ENCODE results near the gene CNTN6. TPM values are rescaled to one million over a fixed set of nuclear protein-coding genes. Genes with fewer than 3 reads are reported as not detected.

The CNTN6 gene
- total and polyA plus RNA-seq, 4 donors = 0.01 to 0.05 TPM; not detected in 2

DNA sequence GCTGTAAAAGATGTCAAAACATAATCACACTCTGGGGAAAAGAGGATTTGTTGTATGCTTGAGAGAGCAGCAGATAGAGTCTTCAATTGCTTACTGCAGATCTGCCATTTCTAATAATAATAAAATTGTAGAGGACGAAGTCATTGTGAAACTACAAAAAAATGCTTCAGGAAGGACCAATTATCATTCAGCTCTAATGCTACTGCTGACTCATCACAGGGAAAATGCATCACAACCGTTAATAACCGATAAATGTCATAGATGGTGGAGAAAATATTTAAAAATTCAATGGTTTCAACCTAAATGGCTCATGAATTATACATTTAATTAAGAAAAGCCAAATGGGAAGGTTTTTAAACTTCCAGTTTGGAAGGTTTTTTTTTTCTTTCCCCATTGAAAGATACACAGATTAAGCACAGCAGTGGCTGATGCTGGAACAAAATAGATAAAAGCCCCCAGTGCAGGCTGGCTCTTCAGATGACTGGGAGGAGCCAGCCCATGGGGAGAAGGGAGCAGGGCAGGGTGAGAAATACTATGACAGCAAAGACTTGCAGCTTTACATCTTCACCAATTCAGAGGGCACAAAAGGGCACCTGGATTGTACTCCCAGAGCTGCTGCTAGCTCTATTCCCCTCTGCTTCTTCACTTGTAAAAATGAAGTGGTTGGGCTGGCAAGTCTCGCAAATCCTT, 196.1 kb downstream of the CNTN6 start (continued):
- TF ChIP-seq CTCF (IDR thresholded peaks at IDR 0.05; ENCODE audit: low read depth, low read length, missing input control) (no peak), GABPA (IDR thresholded peaks at IDR 0.05 in 1 of 2, conservative IDR thresholded peaks at IDR 0.05 in 1 of 2) (no peak)

GRCh38 chr3:1292571-1293071, 199.8 kb downstream of the CNTN6 start:
- 47% methylated on average over 3 of the region's 3 CpGs for WGBS
- TF ChIP-seq, protein P1, sequence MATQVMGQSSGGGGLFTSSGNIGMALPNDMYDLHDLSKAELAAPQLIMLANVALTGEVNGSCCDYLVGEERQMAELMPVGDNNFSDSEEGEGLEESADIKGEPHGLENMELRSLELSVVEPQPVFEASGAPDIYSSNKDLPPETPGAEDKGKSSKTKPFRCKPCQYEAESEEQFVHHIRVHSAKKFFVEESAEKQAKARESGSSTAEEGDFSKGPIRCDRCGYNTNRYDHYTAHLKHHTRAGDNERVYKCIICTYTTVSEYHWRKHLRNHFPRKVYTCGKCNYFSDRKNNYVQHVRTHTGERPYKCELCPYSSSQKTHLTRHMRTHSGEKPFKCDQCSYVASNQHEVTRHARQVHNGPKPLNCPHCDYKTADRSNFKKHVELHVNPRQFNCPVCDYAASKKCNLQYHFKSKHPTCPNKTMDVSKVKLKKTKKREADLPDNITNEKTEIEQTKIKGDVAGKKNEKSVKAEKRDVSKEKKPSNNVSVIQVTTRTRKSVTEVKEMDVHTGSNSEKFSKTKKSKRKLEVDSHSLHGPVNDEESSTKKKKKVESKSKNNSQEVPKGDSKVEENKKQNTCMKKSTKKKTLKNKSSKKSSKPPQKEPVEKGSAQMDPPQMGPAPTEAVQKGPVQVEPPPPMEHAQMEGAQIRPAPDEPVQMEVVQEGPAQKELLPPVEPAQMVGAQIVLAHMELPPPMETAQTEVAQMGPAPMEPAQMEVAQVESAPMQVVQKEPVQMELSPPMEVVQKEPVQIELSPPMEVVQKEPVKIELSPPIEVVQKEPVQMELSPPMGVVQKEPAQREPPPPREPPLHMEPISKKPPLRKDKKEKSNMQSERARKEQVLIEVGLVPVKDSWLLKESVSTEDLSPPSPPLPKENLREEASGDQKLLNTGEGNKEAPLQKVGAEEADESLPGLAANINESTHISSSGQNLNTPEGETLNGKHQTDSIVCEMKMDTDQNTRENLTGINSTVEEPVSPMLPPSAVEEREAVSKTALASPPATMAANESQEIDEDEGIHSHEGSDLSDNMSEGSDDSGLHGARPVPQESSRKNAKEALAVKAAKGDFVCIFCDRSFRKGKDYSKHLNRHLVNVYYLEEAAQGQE (IDR thresholded peaks at IDR 0.05) = no peak
- TF ChIP-seq HNF4A (conservative IDR thresholded peaks at IDR 0.05) = no peak
- no peak for TF ChIP-seq NR2F2 (IDR thresholded peaks at IDR 0.05)
- TF ChIP-seq CTCF (IDR thresholded peaks at IDR 0.05; ENCODE audit: low read depth, low read length, missing input control) = no peak
- DNase-seq (ENCODE audit: low spot score) = no peak
- Histone ChIP-seq H3K4me3 (ENCODE audit: low read depth in 1 of 3, low read length in 3 of 3) (no peak overlapping the region), H3K4me1 (ENCODE audit: control insufficient read depth in 4 of 4, insufficient read depth in 4 of 4, low read length in 3 of 4) (no peaks in the 10 kb centered on the region), H3K36me3 (ENCODE audit: control insufficient read depth in 4 of 4, insufficient read depth in 3 of 4, low read depth in 1 of 4, low read length in 3 of 4) (no peaks in the 10 kb centered on the region), H3K27ac (ENCODE audit: low read depth in 1 of 2, low read length in 2 of 2) (no peak overlapping the region), H3K9ac (ENCODE audit: low read depth in 1 of 2, low read length in 2 of 2) (no peak overlapping the region), H3K9me3 (ENCODE audit: control insufficient read depth in 4 of 4, low read length in 3 of 4) (no peaks in the 10 kb centered on the region), H3K27me3 (ENCODE audit: control insufficient read depth in 4 of 4, insufficient read depth in 4 of 4, low read length in 3 of 4) (no peaks in the 10 kb centered on the region)

GRCh38 chr3:1294586-1294985, 201.8 kb downstream of the CNTN6 start:
- 90% methylated on average over 5 of the region's 5 CpGs for WGBS

More at GRCh38 chr3:1294586-1294985, 201.8 kb downstream of the CNTN6 start:
- no peak for DNase-seq (ENCODE audit: low spot score)
- no peak overlapping the region for H3K27ac ChIP-seq (ENCODE audit: low read depth in 1 of 2, low read length in 2 of 2)
- no peaks in the 10 kb centered on the region for H3K36me3 ChIP-seq (ENCODE audit: control insufficient read depth in 4 of 4, insufficient read depth in 3 of 4, low read depth in 1 of 4, low read length in 3 of 4)
- H3K9me3 ChIP-seq (ENCODE audit: control insufficient read depth in 4 of 4, low read length in 3 of 4) = no peaks in the 10 kb centered on the region
- TF ChIP-seq HNF4G (IDR thresholded peaks at IDR 0.05) (no peak), FOXA2 (IDR thresholded peaks at IDR 0.05) (no peak), EGR1 (IDR thresholded peaks at IDR 0.05; ENCODE audit: low read depth in 2 of 2) (no peak), GABPA (IDR thresholded peaks at IDR 0.05 in 1 of 2, conservative IDR thresholded peaks at IDR 0.05 in 1 of 2) (no peak), TAF1 (conservative IDR thresholded peaks at IDR 0.05) (no peak), YY1 (IDR thresholded peaks at IDR 0.05) (no peak), NR2F2 (IDR thresholded peaks at IDR 0.05) (no peak), RXRA (IDR thresholded peaks at IDR 0.05) (no peak)
- TF ChIP-seq, protein P2, sequence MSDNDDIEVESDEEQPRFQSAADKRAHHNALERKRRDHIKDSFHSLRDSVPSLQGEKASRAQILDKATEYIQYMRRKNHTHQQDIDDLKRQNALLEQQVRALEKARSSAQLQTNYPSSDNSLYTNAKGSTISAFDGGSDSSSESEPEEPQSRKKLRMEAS (IDR thresholded peaks at IDR 0.05) = no peak
- no peak overlapping the region for H3K4me3 ChIP-seq (ENCODE audit: low read depth in 1 of 3, low read length in 3 of 3)
- no peak overlapping the region for H3K9ac ChIP-seq (ENCODE audit: low read depth in 1 of 2, low read length in 2 of 2)
- no peaks in the 10 kb centered on the region for H3K4me1 ChIP-seq (ENCODE audit: control insufficient read depth in 4 of 4, insufficient read depth in 4 of 4, low read length in 3 of 4)
- no peaks in the 10 kb centered on the region for H3K27me3 ChIP-seq (ENCODE audit: control insufficient read depth in 4 of 4, insufficient read depth in 4 of 4, low read length in 3 of 4)

All from liver (tissue), 9 donors.